OCI-LY7 (cell line): Measurements from ENCODE around the gene IGLL5. TPM values are rescaled to one million over a fixed set of nuclear protein-coding genes. Genes with fewer than 3 reads are reported as not detected.

Experiments used
- BruUV-seq: library from RNA; stranded (reverse); fragments of 400-500 nt; replicated peaks from 2 replicates; lab custom pipeline; 2021; lab: Mats Ljungman, UMichigan
- CTCF ChIA-PET: fragments of 300-600 bp; sonication (Branson Sonifier 250); formaldehyde crosslinking; loops from one replicate; lab custom pipeline; 2022; ENCODE audit warnings: antibody characterized with exemption; ENCODE audit not compliant: unreplicated experiment; lab: Charles Lee
- POLR2A ChIA-PET: fragments of 300-600 bp; sonication (Branson Sonifier 250); formaldehyde crosslinking; loops from one replicate; lab custom pipeline; 2022; ENCODE audit warnings: antibody characterized with exemption; lab: Charles Lee
- DNase-seq: peaks from one replicate; pipeline ENCODE4 v3.0.0-alpha.2; 2015; ENCODE audit warnings: low spot score
- H2AFZ ChIP-seq: fragments of 200-600 bp; sonication (generic), shearing (Covaris generic); 2 replicates; pipeline ENCODE4 v1.6.1; 2014; ENCODE audit warnings: mild to moderate bottlenecking, antibody characterized with exemption, low read length, moderate library complexity
- H3K27ac ChIP-seq: fragments of 200-600 bp; sonication (generic); 2 replicates; pipeline ENCODE4 v1.5.1; 2014; ENCODE audit warnings: mixed run types, low read depth, mild to moderate bottlenecking, moderate library complexity, low read length, inconsistent platforms; ENCODE audit not compliant: poor library complexity, severe bottlenecking
- H3K36me3 ChIP-seq: fragments of 200-600 bp; sonication (generic); 2 replicates; pipeline ENCODE4 v1.6.1; 2014; ENCODE audit warnings: mild to moderate bottlenecking, antibody characterized with exemption, low read length, moderate library complexity, mixed read lengths; ENCODE audit not compliant: insufficient read depth
- H3K4me1 ChIP-seq: fragments of 200-600 bp; sonication (generic); 2 replicates; pipeline ENCODE4 v1.5.1; 2014; ENCODE audit warnings: mild to moderate bottlenecking, low read length; ENCODE audit not compliant: insufficient read depth, poor library complexity, severe bottlenecking
- H3K4me2 ChIP-seq: fragments of 200-600 bp; sonication (generic); 2 replicates; pipeline ENCODE4 v1.6.1; 2014; ENCODE audit warnings: mild to moderate bottlenecking, low read length
- H3K4me3 ChIP-seq: fragments of 200-600 bp; sonication (generic); 2 replicates; pipeline ENCODE4 v1.5.1; 2014; ENCODE audit warnings: mild to moderate bottlenecking, low read depth, low read length; ENCODE audit not compliant: poor library complexity, severe bottlenecking
- H3K79me2 ChIP-seq: fragments of 200-600 bp; sonication (generic); 2 replicates; pipeline ENCODE4 v1.6.1; 2016; ENCODE audit warnings: low read depth, mild to moderate bottlenecking, low read length, moderate library complexity, mixed read lengths; ENCODE audit not compliant: insufficient read depth
- H3K9me2 ChIP-seq: fragments of 200-600 bp; sonication (generic); 2 replicates; pipeline ENCODE4 v1.6.1; 2016; ENCODE audit warnings: mild to moderate bottlenecking, low read length, mixed read lengths; ENCODE audit not compliant: insufficient read depth
- H3K9me3 ChIP-seq: fragments of 200-600 bp; sonication (generic); 2 replicates; pipeline ENCODE4 v1.6.1; 2014; ENCODE audit warnings: mild to moderate bottlenecking, mixed run types, low read length, mixed read lengths
- H4K20me1 ChIP-seq: fragments of 200-600 bp; sonication (generic); 2 replicates; pipeline ENCODE4 v1.6.1; 2014; ENCODE audit warnings: mild to moderate bottlenecking, antibody characterized with exemption, low read length, moderate library complexity, mixed read lengths; ENCODE audit not compliant: insufficient read depth
- EZH2phosphoT487 ChIP-seq: fragments of 200-600 bp; sonication (generic); IDR thresholded peaks from 2 replicates; pipeline ENCODE4 v1.6.1; 2018; ENCODE audit warnings: low read depth, borderline replicate concordance, mild to moderate bottlenecking, mixed run types, antibody characterized with exemption, low read length, moderate library complexity, mixed read lengths
- intact Hi-C: fragments of 100-400 bp; cut with micrococcal nuclease; formaldehyde crosslinking; loops from one replicate; pipeline ENCODE4 v1.10.0; 2022; ENCODE audit not compliant: unreplicated experiment
- total RNA-seq, 2 experiments: library from RNA; depleted of rRNA in 1 of 2; stranded (reverse); fragments of >200 nt in 1 of 2; shearing (Covaris generic) in 1 of 2; gene quantifications; 2 replicates each; pipeline ENCODE4 v1.2.3, GENCODE V29; 2014 to 2022
- TF ChIP-seq, protein P1 (sequence below): fragments of 200-600 bp; sonication (generic); conservative IDR thresholded peaks from 2 replicates; pipeline ENCODE4 v1.5.1; 2014; ENCODE audit warnings: mild to moderate bottlenecking, antibody characterized with exemption, low read length, moderate library complexity, mixed read lengths

Gene IGLL5
- total RNA-seq, 2 experiments from 2014 or later: 219 to 364 TPM

DNA sequence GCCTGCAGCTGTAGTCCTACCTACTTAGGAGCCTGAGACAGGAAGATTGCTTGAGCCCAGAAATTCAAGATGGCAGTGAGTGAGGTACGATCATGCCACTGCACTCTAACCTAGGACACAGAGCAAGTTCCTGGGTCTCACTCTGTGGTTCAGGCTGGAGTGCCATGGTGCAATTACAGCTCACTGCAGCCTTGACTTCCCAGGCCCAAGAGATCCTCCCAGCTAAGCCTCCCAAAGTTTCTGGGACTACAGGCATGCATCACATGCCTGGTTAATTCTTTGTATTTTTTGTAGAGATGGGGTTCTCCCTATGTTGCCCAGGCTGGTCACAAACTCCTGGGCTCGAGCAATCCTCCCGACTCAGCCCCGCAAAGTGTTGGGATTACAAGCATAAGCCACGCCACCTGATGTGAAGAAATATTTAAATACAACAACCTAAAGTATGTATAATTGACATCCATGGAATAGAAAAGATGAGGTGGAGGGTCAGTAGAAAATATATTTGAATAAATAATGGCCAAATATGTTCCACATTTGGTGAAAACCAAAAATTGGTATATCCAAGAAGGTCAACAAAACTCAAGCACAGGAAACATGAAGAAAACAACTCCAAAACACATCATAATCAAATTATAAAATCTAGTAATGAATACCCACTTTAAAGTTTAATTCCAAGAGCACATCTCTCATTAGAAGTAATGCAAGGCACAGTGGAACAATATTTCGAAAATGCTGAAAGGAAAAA, 47.9 kb upstream of the IGLL5 start:
- POLR2A ChIA-PET: no interaction called here
- peaks cover 23% of the 10 kb centered on the region for H3K4me1 ChIP-seq

DNA sequence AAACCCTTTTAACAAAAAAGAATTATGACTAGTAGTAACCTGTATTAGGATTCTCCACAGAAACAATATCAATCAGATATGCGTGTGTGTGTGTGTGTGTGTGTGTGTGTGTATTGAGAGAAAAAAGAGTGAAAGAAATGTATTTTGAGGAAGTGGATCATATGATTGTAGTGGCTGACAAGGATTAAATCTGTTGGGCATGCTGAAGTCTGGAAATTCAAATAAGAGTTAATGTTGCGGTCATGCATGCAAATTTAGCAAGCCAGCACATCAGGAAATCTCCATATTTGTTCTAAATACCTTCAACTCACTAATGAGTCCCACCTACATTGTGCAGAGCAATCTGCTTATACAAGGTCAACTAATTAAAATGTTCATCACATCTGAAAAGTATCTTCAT, 46.8 kb upstream of the IGLL5 start:
- H3K27ac ChIP-seq: no peak overlapping the region
- no peak for DNase-seq
- H3K79me2 ChIP-seq: no peaks in the 10 kb centered on the region
- H4K20me1 ChIP-seq: no peaks in the 10 kb centered on the region
- H2AFZ ChIP-seq: no peak overlapping the region
- H3K36me3 ChIP-seq: no peaks in the 10 kb centered on the region; the same call in 1 of the 2 replicates
- no peak for TF ChIP-seq EZH2phosphoT487
- TF ChIP-seq, protein P1, sequence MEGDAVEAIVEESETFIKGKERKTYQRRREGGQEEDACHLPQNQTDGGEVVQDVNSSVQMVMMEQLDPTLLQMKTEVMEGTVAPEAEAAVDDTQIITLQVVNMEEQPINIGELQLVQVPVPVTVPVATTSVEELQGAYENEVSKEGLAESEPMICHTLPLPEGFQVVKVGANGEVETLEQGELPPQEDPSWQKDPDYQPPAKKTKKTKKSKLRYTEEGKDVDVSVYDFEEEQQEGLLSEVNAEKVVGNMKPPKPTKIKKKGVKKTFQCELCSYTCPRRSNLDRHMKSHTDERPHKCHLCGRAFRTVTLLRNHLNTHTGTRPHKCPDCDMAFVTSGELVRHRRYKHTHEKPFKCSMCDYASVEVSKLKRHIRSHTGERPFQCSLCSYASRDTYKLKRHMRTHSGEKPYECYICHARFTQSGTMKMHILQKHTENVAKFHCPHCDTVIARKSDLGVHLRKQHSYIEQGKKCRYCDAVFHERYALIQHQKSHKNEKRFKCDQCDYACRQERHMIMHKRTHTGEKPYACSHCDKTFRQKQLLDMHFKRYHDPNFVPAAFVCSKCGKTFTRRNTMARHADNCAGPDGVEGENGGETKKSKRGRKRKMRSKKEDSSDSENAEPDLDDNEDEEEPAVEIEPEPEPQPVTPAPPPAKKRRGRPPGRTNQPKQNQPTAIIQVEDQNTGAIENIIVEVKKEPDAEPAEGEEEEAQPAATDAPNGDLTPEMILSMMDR: no peak
- no peak overlapping the region for H3K4me3 ChIP-seq
- POLR2A ChIA-PET: no interaction called here
- H3K9me3 ChIP-seq: peaks cover 4% of the 10 kb centered on the region
- CTCF ChIA-PET: no interaction called here
- H3K4me1 ChIP-seq: peaks cover 23% of the 10 kb centered on the region
- H3K4me2 ChIP-seq: no peak overlapping the region; the same call in 1 of the 2 replicates
- intact Hi-C loops: loop anchor here (10.0 kb wide), 1 partner anchor 56 kb away; no protein-coding TSS in a partner anchor
- H3K9me2 ChIP-seq: no peaks in the 10 kb centered on the region
- no TSS peak for BruUV-seq

More for the DNA sequence above, 47.9 kb upstream of the IGLL5 start:
- Histone ChIP-seq H3K36me3 (no peaks in the 10 kb centered on the region), H2AFZ (no peak overlapping the region), H3K27ac (no peak overlapping the region), H3K4me3 (no peak overlapping the region), H3K4me2 (no peak overlapping the region), H4K20me1 (no peaks in the 10 kb centered on the region), H3K9me3 (no peaks in the 10 kb centered on the region; the same call in 1 of the 2 replicates), H3K79me2 (no peaks in the 10 kb centered on the region), H3K9me2 (no peaks in the 10 kb centered on the region)
- intact Hi-C loops: loop anchor here (10.0 kb wide), 1 partner anchor 55 kb away; no protein-coding TSS in a partner anchor
- no peak for DNase-seq
- CTCF ChIA-PET: no interaction called here
- TF ChIP-seq, protein P1: no peak
- TF ChIP-seq EZH2phosphoT487: no peak
- BruUV-seq: no TSS peak

DNA sequence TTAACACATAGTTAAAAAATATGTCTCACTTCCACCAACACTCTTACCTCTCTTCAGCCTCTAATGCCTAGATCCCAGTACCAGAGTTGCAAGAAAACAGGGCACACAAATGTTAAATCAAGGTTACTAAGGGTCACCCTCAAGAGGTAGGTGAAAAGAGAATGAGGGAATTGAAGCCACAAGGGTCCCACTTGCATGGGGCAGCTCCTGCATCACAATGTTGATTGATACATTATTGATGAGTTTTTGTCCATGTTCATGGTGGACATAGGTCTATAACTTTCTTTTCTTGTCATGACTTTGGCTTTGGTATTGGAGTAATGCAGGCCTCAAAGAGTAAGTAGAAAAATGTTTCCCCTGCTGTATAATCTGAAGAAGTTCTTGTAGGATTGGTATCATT, 46.0 kb upstream of the IGLL5 start:
- Histone ChIP-seq H3K4me3 (no peak overlapping the region), H3K9me3 (peaks cover 4% of the 10 kb centered on the region), H3K36me3 (no peaks in the 10 kb centered on the region; the same call in 1 of the 2 replicates), H3K27ac (no peak overlapping the region), H2AFZ (no peak overlapping the region), H3K79me2 (no peaks in the 10 kb centered on the region), H3K4me2 (no peak overlapping the region), H4K20me1 (no peaks in the 10 kb centered on the region), H3K4me1 (peaks cover 23% of the 10 kb centered on the region), H3K9me2 (no peaks in the 10 kb centered on the region)
- no TSS peak for BruUV-seq
- DNase-seq: no peak
- intact Hi-C loops: loop anchor here (10.0 kb wide), 1 partner anchor 57 kb away; no protein-coding TSS in a partner anchor
- POLR2A ChIA-PET: interaction anchor here (0.8 to 1.2 kb wide), 2 partner anchors 19 to 53 kb away, joined by 3 read pairs; no protein-coding TSS in a partner anchor
- TF ChIP-seq, protein P1: no peak
- no peak for TF ChIP-seq EZH2phosphoT487
- CTCF ChIA-PET: no interaction called here
